Measurements from ENCODE around the gene CGNL1. TPM values are rescaled to one million over a fixed set of nuclear protein-coding genes. Genes with fewer than 3 reads are reported as not detected.

The CGNL1 gene
- total RNA-seq, 1 donor from 2014 or later = 0.11 TPM

DNA sequence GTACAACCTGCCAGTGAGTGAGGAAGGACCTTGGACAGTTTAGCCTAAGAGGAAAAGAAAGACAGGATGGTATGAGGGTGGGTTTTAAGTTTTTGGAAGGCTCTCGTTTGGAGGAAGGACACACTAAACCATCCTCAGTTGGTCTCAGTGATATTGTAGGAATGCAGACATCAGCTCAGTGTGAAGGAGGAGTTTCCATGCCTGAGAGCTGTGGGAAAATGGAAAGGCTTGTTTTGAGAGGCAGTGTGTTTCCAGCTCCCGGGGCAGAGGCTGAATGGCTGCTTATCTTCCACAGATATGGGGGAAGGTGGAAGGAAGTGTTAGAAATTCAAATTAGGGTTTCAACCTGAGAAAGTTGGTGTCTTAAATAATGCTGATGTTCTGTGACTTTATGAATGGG, 125.8 kb downstream of the CGNL1 start:
- intact Hi-C loops (cut with micrococcal nuclease) = no loop called here
- TF ChIP-seq, protein P1, sequence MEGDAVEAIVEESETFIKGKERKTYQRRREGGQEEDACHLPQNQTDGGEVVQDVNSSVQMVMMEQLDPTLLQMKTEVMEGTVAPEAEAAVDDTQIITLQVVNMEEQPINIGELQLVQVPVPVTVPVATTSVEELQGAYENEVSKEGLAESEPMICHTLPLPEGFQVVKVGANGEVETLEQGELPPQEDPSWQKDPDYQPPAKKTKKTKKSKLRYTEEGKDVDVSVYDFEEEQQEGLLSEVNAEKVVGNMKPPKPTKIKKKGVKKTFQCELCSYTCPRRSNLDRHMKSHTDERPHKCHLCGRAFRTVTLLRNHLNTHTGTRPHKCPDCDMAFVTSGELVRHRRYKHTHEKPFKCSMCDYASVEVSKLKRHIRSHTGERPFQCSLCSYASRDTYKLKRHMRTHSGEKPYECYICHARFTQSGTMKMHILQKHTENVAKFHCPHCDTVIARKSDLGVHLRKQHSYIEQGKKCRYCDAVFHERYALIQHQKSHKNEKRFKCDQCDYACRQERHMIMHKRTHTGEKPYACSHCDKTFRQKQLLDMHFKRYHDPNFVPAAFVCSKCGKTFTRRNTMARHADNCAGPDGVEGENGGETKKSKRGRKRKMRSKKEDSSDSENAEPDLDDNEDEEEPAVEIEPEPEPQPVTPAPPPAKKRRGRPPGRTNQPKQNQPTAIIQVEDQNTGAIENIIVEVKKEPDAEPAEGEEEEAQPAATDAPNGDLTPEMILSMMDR (IDR thresholded peaks at IDR 0.05) = no peak
- POLR2A ChIA-PET = no interaction called here
- Mint-ChIP-seq H3K36me3 (ENCODE audit: low read depth) (no peaks in the 10 kb centered on the region), H3K4me1 (no peaks in the 10 kb centered on the region), H3K9me3 (no peaks in the 10 kb centered on the region), H3K27ac (no peak overlapping the region), H3K4me3 (no peak overlapping the region), H3K27me3 (no peaks in the 10 kb centered on the region)
- DNase-seq (no peak), ATAC-seq (ENCODE audit: low read depth) (no peak)
- CTCF ChIA-PET = no interaction called here

DNA sequence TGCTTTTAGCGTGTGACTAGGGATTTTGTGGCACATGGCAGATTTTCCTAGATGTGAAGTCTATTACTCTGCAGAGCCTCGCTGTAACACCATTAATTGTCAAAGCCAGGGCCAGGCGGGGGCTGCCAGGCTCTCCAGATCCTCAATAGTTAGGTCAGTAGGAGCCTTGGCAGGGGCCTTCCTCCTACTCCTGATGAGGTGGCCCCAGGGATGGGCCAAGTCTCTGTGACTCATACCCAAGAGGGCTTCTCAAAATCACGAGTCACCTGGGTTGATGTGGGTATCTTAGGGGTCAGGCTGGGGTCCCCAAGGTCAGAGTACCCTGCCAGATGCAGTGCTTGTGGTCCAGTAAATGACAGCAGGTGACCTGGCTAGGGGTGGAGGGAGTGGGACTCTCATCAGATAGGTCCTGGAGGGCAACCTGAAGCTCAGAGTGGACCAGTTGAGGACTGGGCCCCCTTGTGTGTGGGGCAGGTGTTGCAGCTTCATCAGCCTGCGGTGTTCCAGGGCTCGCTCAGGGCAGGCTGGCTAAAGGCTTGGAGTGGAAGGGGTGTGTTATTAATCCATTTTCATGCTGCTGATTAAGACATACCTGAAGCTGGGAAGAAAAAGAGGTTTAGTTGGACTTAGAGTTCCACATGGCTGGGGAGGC, 126.9 kb downstream of the CGNL1 start:
- intact Hi-C loops (cut with micrococcal nuclease) = no loop called here
- Mint-ChIP-seq H3K4me3 (no peak overlapping the region), H3K4me1 (peaks cover 5% of the 10 kb centered on the region), H3K9me3 (no peaks in the 10 kb centered on the region), H3K36me3 (ENCODE audit: low read depth) (no peaks in the 10 kb centered on the region), H3K27me3 (no peaks in the 10 kb centered on the region), H3K27ac (no peak overlapping the region)
- ChIA-PET POLR2A (no interaction called here), CTCF (interaction anchor here (1.5 kb wide), 1 partner anchor 356 kb away, joined by 5 read pairs; no protein-coding TSS in a partner anchor)
- DNase-seq (no peak), ATAC-seq (ENCODE audit: low read depth) (no peak)
- TF ChIP-seq, protein P1 (IDR thresholded peaks at IDR 0.05) = no peak

DNA sequence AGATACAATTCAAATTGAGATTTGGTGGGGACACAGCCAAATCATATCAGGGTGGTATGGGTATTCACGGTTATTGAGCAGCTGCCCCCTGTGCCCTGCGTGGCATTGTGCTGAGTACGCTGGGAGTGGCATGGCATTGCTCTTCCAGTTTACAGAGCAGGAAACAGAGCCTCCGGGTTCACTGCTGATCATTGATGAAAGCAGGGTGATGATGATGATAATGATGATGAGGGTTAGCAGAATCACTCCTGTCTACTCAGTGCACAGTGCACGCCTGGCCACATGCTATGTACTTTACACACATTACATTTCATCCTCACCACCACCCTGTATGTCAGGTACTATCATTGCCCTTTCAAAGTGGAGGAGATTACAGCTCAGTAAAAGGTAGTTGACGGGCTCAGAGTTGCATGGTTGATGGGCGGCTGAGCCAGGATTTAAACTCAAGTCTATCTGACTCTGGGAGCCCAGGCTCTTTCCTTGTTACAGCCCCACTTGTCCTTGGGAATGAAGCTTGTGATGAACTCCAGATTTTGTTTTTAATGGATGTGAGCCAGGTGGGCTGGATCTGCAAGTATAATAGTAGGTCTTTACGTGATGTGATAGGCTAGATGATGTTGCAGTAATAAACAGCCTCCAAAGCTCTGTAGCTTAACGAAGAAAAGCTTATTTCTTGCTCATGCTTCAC, 127.8 kb downstream of the CGNL1 start:
- POLR2A ChIA-PET = no interaction called here
- H3K27ac Mint-ChIP-seq = no peak overlapping the region
- DNase-seq (no peak), ATAC-seq (ENCODE audit: low read depth) (no peak)
- no peak overlapping the region for H3K4me3 Mint-ChIP-seq
- TF ChIP-seq, protein P1 (IDR thresholded peaks at IDR 0.05) = no peak
- intact Hi-C loops (cut with micrococcal nuclease) = no loop called here
- no peaks in the 10 kb centered on the region for H3K36me3 Mint-ChIP-seq (ENCODE audit: low read depth)
- H3K4me1 Mint-ChIP-seq = peaks cover 14% of the 10 kb centered on the region
- CTCF ChIA-PET = interaction anchor here (1.5 kb wide), 1 partner anchor 357 kb away, joined by 5 read pairs; no protein-coding TSS in a partner anchor
- no peaks in the 10 kb centered on the region for H3K9me3 Mint-ChIP-seq
- H3K27me3 Mint-ChIP-seq = no peaks in the 10 kb centered on the region

DNA sequence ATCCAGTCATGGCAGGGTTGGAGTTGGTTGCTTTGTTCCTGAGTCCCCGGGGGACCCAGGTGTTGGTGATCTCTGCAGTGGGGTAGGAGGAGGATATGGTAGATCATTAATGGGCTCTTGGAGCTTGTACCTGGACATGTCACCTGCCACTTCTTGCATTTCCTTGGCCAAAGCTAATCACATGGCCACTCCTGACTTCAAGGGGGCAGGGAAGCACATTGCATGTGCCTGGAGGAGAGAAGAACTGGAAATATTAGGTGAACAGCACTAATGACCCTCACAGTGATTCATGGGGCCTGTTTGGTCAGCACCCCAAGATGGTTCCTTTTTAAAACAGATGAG, 128.3 kb downstream of the CGNL1 start:
- H3K4me3 Mint-ChIP-seq = no peak overlapping the region
- ATAC-seq (ENCODE audit: low read depth) (no peak), DNase-seq (no peak)
- H3K36me3 Mint-ChIP-seq (ENCODE audit: low read depth) = no peaks in the 10 kb centered on the region
- no peaks in the 10 kb centered on the region for H3K9me3 Mint-ChIP-seq
- no peaks in the 10 kb centered on the region for H3K27me3 Mint-ChIP-seq
- ChIA-PET POLR2A (no interaction called here), CTCF (no interaction called here)
- peaks cover 19% of the 10 kb centered on the region for H3K4me1 Mint-ChIP-seq
- TF ChIP-seq, protein P1 (IDR thresholded peaks at IDR 0.05) = no peak
- intact Hi-C loops (cut with micrococcal nuclease) = no loop called here
- H3K27ac Mint-ChIP-seq = no peak overlapping the region

DNA sequence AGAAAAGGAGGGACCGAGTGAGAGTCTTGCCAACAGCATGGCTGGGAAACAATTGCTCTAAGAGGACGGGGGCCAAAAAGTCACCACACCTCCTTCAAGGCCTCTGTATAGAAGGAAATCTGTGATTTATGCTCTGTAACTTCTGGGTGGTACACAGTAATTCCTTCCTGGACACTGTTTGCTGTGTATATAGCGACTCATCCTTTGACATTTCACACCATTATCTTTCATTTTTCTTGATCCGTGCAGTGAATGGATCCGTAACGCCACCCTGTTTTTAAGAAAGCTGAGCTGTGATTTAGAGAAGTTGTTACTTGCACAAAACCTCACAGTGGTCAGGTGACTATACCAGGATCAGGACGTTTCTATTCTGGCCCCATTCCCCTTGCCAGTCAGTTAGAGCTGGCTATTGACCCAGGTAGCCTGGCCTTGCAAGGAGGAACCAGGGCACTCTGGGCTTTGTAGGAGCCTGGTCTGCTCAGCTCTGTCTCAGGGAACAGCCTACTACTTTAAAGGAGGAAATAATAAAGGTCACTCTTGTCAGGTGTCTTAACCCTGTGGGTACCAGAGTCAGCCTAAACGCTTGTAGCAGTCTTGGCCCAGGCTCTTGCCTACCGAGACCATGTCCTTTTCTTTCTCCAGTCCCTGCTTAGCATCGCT, 128.9 kb downstream of the CGNL1 start:
- Mint-ChIP-seq H3K4me3 (no peak overlapping the region), H3K36me3 (ENCODE audit: low read depth) (no peaks in the 10 kb centered on the region), H3K9me3 (no peaks in the 10 kb centered on the region), H3K27me3 (no peaks in the 10 kb centered on the region), H3K27ac (no peak overlapping the region), H3K4me1 (peaks cover 25% of the 10 kb centered on the region)
- ATAC-seq (ENCODE audit: low read depth) (no peak), DNase-seq (no peak)
- TF ChIP-seq, protein P1 (IDR thresholded peaks at IDR 0.05) = no peak
- intact Hi-C loops (cut with micrococcal nuclease) = no loop called here
- POLR2A ChIA-PET = no interaction called here
- CTCF ChIA-PET = no interaction called here

Data from activated B cell treated with CpG ODN at 0.5 μM for 24 hours (primary cell).